GM18502 (cell line): ENCODE data around the gene KATNAL2.
"Not testable (repeated sequence)": the region's sequence is repeated elsewhere in the genome, so short reads cannot be mapped to it uniquely, and the experiment has no call there.

Source experiments
- ATAC-seq: cut with Tn5 transposase; IDR thresholded peaks from one replicate; pipeline ENCODE4 v1.9.1; 2021; ENCODE audit warnings: mild to moderate bottlenecking; ENCODE audit not compliant: unreplicated experiment, poor library complexity

KATNAL2 gene

DNA sequence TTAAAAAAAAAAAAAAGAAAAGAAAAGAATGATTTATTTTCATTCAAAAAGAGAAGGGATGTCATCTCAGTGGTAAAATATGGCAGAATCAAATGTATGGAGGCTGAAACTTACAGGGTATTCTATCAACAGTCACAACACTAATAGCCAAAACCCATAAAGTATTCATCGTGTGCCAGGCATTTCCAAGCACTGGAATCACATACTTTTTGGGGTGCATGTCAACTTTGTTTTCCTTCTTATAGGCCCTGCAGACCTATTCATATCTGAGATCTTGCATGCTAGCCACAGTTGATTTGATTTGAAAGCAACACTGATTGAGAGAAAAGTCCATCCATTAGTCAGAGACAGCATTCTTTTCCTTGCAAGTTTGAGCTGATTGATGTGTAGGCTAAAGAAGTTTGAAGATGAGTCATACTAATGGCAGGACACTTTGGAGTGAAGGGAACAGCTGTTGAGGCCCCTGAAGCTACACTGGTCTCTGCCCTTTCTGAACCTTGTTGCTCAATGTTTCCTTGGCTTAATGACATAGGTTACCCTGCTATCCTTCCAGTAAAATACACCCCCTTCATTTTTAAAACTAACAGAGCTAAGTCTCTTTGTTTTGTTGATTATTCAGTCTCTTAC, 22.0 kb downstream of the KATNAL2 start:
- no peak for ATAC-seq

GRCh38 chr18:46939998-46940571, 22.7 kb downstream of the KATNAL2 start:
- no peak for ATAC-seq

DNA sequence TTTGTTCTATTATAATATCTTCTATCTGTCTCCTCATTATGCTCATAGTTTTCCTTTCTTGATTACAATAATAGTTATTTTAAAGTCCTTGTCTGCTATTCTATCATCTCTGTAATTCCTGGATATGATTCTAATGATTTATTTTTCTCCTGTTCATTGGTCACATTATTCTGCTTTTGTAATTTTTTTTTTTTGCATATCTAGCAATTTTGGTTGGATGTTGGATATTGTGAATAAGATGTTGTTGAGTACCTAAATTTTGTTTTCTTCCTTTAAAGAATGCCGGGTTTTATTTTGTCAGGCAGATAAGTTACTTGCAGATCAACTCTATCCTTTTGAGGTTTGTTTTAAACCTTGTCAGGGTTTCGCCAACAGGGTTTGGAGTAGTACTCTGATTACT, 25.2 kb downstream of the KATNAL2 start:
- no peak for ATAC-seq

DNA sequence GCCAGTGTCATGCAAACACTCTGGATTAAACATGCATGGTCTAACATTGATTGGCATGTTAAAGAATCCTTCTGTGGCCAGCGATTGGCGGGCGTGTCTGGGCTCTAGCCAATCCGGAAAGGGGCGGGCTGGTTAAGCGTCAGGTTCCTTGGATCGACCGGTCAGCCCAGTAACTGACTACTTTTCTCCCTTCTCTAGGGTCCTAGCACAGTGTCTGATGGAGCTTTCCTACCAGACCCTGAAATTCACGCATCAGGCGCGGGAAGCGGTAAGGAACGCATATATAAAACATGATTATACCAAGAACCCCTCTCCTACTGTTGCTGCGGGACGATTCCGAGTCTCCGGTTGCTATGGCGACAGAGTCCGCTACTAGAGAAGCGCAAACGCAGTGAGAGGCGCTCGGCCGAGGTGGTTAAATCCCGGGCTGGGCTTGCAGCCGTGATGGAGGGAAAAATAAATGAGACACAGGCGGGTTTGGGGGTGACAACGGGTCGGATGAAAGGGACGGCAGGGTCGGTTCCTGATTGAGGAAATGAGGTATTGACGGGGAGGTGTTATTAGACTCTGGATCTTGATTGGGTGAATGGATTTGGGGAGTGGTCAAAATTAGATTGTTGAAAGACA, 29.4 kb downstream of the KATNAL2 start:
- ATAC-seq = peak; percentile 99

- no peak for ATAC-seq
These were observed 32.8 kb downstream of the KATNAL2 start for GRCh38 chr18:46950064-46950656.

GRCh38 chr18:46953195-46953594, 35.8 kb downstream of the KATNAL2 start:
- no peak for ATAC-seq

DNA sequence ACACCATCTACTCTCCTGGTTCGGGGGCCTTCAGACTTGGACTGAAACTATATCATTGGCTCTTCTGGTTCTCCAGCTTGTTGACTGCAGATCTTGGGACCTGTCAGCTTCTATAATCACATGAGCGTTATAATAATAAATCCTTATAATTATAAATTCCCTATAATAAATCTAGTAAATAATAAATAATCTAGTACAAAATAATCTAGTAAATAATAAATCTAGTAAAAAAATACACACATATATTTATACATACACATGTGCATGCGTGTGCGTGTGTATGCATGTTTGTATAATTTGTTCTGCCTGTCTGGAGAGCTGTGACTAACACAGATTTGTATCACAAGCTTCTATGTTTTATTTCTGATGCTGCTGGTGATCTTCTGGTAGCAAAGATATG, 40.8 kb downstream of the KATNAL2 start:
- ATAC-seq = no peak

DNA sequence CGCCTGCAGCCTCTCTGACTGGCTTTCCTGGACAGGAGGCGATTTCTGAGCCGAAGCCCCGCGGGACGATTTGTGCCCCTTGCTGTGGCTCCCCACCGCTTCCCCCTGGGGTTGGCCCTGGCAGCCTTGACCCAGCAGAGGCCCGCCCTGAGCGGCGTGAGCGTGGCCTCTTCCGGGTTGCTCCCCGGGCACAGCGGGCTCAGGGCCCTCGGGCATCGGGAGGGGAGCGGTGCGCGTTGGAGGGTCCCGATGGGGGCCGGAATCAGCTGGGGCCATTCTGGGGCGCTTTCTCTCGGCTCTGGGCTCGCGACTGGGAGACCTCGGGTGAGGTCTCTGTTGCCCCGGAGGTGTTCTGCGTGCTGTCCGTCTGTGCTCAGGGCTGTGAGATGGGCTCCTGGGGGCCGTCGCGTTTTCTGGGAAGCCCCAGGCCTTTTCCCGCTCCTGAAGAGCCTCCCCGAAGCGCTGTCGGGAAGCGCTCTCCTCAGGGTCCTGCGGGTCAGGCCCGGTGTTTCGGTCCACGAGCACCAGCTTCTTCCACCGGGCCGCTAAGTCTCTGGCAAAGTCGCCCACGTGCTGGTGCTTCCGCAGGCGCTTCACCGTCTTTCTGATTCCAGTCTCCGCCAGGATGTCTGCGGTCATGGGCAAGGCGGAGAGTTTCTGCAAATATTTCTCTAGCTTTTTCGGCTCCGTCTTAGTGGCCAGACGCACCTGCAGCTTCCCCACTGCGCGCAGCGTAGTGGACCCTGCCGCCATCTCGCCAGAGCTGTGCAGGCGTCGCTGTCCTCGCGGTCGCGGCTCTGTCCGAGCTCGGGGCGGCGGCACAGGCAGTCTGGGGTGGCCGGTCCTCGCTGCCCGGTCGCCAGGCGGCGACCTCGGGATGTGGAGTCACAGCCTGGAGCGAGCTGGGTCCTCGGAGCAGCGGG, 46.5 kb downstream of the KATNAL2 start:
- ATAC-seq = not testable (repeated sequence)

DNA sequence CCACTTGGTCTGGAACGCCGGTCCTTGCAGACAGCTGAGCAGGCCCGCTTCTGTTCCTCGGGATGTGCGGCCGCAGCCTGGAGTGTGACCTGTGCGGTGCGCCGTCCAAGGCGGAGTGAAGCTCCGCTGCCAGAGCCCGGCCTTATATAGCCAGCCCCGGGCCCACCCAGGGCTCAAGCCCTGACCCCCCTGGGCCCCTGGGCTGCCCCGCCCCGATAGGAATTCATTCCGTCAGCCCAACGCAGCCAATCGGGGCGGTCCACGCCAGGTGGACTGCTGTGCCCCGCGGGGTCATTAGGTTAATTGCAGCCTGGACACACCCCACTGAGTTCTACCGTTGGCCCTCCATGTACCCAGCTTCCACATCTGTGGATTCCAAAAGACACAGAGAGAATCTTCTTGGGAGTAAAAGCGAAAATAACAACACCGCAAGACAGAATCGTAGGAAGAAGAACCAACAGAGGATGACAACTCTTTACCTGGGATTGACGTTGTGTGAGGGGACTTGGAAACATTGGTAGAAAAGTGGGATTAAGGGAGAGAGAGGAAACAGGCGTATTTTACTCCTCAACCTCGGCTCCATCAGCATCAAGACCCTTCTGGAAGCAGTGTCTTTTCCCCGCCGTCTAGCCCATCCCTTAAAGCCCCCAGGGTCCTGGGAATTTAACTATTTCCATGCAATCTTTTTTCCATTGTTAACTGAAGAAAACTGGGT, 47.3 kb downstream of the KATNAL2 start:
- ATAC-seq = not testable (repeated sequence)

- ATAC-seq = not testable (repeated sequence)
These were observed 48.9 kb downstream of the KATNAL2 start for GRCh38 chr18:46966266-46966665.

DNA sequence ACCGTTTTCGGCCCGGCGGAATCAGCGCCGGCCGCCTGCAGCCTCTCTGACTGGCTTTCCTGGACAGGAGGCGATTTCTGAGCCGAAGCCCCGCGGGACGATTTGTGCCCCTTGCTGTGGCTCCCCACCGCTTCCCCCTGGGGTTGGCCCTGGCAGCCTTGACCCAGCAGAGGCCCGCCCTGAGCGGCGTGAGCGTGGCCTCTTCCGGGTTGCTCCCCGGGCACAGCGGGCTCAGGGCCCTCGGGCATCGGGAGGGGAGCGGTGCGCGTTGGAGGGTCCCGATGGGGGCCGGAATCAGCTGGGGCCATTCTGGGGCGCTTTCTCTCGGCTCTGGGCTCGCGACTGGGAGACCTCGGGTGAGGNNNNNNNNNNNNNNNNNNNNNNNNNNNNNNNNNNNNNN, 52.1 kb downstream of the KATNAL2 start:
- not testable (repeated sequence) for ATAC-seq

DNA sequence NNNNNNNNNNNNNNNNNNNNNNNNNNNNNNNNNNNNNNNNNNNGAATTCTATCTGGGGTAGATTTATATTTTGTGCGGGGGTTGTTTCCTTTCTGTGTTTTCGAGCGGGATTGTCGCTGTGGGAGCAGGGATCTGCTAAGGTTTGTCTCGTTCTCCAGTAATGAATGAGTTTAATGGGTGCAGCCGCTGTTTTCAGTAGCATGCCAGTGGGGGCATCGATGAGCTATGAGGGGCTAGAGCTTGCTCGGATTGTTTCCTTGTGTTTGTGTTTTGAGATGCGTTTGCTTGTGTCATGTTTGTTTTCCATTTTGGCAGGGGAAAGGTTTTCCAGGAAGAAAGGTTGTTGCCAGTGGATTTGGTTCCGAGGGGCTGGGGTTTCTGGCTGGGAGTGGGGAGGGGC, 102.5 kb downstream of the KATNAL2 start:
- not testable (repeated sequence) for ATAC-seq

DNA sequence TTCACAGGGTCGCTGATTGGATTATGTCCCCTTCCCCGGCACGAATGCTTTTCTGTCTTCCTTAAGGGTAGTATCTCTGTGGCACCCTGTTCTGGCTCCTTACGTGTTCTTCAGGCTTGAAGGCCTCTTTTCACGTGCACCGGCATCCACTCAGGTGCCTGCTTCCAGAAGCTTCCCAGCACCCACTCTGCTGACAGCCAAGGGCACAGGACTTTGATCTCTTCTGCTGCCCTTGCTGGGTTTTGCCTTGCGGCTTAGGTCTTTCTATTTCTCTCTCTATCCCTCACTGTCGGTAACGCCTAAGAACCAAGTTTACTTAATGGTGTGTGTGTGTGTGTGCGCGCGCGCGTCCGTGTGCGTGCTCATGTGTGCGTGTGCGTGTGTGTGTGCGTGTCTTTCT, 103.4 kb downstream of the KATNAL2 start:
- not testable (repeated sequence) for ATAC-seq

- not testable (repeated sequence) for ATAC-seq
These were observed 105.4 kb downstream of the KATNAL2 start for GRCh38 chr18:47022821-47023220.

GRCh38 chr18:47023769-47024465, 106.5 kb downstream of the KATNAL2 start:
- ATAC-seq = not testable (repeated sequence)

DNA sequence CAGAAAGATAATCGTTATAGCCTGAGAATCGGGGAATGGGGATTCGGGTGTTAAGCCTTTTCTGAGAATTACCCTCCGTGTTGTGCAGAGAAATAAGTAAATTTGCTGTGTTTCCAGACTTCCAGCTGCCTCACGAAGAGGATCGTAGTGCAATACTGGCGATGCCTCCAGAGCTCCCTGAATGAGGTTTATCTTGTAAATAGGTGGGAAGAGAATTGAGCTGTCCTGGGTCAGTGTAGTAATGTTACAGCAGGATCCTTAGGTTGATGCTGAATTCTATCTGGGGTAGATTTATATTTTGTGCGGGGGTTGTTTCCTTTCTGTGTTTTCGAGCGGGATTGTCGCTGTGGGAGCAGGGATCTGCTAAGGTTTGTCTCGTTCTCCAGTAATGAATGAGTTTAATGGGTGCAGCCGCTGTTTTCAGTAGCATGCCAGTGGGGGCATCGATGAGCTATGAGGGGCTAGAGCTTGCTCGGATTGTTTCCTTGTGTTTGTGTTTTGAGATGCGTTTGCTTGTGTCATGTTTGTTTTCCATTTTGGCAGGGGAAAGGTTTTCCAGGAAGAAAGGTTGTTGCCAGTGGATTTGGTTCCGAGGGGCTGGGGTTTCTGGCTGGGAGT, 108.3 kb downstream of the KATNAL2 start:
- ATAC-seq = not testable (repeated sequence)

DNA sequence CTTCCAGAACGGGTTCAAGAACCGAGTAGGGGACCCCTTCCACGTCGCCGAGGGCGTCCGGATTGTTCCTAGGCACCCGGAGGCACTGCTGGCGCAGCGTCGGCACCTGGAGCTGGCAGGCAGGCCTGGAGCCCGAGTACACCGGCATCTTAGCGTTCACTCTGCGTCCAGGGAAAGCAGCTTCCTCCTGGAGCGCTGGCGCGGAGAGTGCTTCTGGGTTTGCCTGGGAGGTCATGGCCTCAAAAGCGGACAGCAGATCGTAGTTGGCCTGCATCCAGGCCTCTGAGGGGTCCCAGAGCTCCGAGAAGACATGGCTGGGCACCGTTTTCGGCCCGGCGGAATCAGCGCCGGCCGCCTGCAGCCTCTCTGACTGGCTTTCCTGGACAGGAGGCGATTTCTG, 111.3 kb downstream of the KATNAL2 start:
- not testable (repeated sequence) for ATAC-seq

DNA sequence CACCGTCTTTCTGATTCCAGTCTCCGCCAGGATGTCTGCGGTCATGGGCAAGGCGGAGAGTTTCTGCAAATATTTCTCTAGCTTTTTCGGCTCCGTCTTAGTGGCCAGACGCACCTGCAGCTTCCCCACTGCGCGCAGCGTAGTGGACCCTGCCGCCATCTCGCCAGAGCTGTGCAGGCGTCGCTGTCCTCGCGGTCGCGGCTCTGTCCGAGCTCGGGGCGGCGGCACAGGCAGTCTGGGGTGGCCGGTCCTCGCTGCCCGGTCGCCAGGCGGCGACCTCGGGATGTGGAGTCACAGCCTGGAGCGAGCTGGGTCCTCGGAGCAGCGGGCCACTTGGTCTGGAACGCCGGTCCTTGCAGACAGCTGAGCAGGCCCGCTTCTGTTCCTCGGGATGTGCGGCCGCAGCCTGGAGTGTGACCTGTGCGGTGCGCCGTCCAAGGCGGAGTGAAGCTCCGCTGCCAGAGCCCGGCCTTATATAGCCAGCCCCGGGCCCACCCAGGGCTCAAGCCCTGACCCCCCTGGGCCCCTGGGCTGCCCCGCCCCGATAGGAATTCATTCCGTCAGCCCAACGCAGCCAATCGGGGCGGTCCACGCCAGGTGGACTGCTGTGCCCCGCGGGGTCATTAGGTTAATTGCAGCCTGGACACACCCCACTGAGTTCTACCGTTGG, 112.4 kb downstream of the KATNAL2 start:
- ATAC-seq = not testable (repeated sequence)
